Heart left ventricle (tissue), 16 donors: ENCODE measurements around the gene CNOT4. TPM values are rescaled to one million over a fixed set of nuclear protein-coding genes. Genes with fewer than 3 reads are reported as not detected.

Experiments
- ATAC-seq, 4 donors: fragments of 200-7000 bp; cut with Tn5 transposase; one replicate each; pipeline ENCODE4 v1.9.1; 2020 to 2022; ENCODE audit warnings: moderate library complexity in 4 of 4, mild to moderate bottlenecking in 3 of 4, moderate number of reproducible peaks in 1 of 4
- DNase-seq, 5 donors: peaks; one replicate each; pipeline ENCODE4 v3.0.0-alpha.2; 2020
- H3K27ac ChIP-seq, 12 donors: fragments of 200-600 bp; sonication (generic) in 4 of 12; one replicate each; pipeline versions ENCODE4 v1.5.0 to v1.8.0; 2016 to 2022; ENCODE audit warnings: mild to moderate bottlenecking in 2 of 12
- H3K27me3 ChIP-seq, 9 donors: fragments of 200-600 bp; sonication (generic) in 2 of 9; one replicate each; pipeline versions ENCODE4 v1.5.1 to v1.8.0; 2016 to 2022; ENCODE audit warnings: mild to moderate bottlenecking in 3 of 9
- H3K36me3 ChIP-seq, 9 donors: fragments of 200-600 bp; sonication (generic) in 2 of 9; one replicate each; pipeline versions ENCODE4 v1.5.0 to v1.8.0; 2018 to 2022; ENCODE audit warnings: mild to moderate bottlenecking in 2 of 9
- H3K4me1 ChIP-seq, 12 donors: fragments of 200-600 bp; sonication (generic) in 4 of 12; one replicate each; pipeline versions ENCODE4 v1.5.0 to v1.8.0; 2016 to 2022; ENCODE audit warnings: mild to moderate bottlenecking in 3 of 12
- H3K4me3 ChIP-seq, 12 donors: fragments of 200-600 bp; sonication (generic) in 4 of 12; one replicate each; pipeline versions ENCODE4 v1.5.0 to v1.8.0; 2017 to 2022; ENCODE audit warnings: mild to moderate bottlenecking in 9 of 12, moderate library complexity in 4 of 12
- H3K9me3 ChIP-seq, 12 donors: fragments of 200-600 bp; sonication (generic) in 4 of 12; one replicate each; pipeline versions ENCODE4 v1.5.0 to v1.8.0; 2016 to 2022; ENCODE audit warnings: mild to moderate bottlenecking in 1 of 12
- CTCF ChIP-seq, 12 donors: fragments of 200-600 bp; sonication (generic) in 4 of 12; IDR thresholded peaks; one replicate each; pipeline versions ENCODE4 v1.5.0 to v1.8.0; 2018 to 2022; ENCODE audit warnings: antibody characterized with exemption in 12 of 12, mild to moderate bottlenecking in 5 of 12
- POLR2A ChIP-seq, 2 donors: fragments of 450-650 bp; IDR thresholded peaks; one replicate each; pipeline ENCODE4 v1.6.1; 2017; ENCODE audit warnings: antibody characterized with exemption in 2 of 2, mild to moderate bottlenecking in 2 of 2, moderate library complexity in 2 of 2
- WGBS, 4 donors: extraction: QIAGEN DNeasy Blood & Tissue Kit in 2 of 4; methylation state at CpG; one replicate each; pipeline versions ENCODE4 v1.1.5 to v1.1.7; 2013 to 2018; 5-methylcytosine and 5-hydroxymethylcytosine counted together
- intact Hi-C, 10 donors: fragments of 100-400 bp; cut with DNase I; formaldehyde crosslinking; loops; one replicate each; pipeline versions ENCODE4 v1.11.1 to v1.14.2; 2022
- polyA plus RNA-seq, 2 donors: library from polyadenylated mRNA; stranded (reverse); fragments of 200-250 nt; gene quantifications; one replicate each; pipeline ENCODE4 v1.2.3, GENCODE V29; 2013
- total RNA-seq, 9 donors: library from RNA; depleted of rRNA in 2 of 9; stranded (reverse); fragments of >200 nt in 2 of 9; fragmentation: NEBNext Ultra II Directional in 3 of 9; extraction: Animal tissue kit (Norgen Biotek cat#: 25700) in 3 of 9; gene quantifications; one replicate each; pipeline versions ENCODE4 v1.1.0 to v1.2.4, GENCODE V29; 2016 to 2023
- donor health status: ischemic (EF 13 %, LVEDD 7.1; RV severe dilation, severe dysfunction).
- donor health status: healthy with polysubstance abuse.
- donor health status: DM: no; HTN: yes; CAD: no.
- donor health status: DM: no; HTN: no; CAD: no.
- donor health status: ischemic (EF 25% LVEDD 6.9; RV normal size, moderate dysfunction).
- donor health status: ischemic (EF 25% LVEDD 5.7; RV mildly dilated, moderate dysfunction).
- donor health status: healthy.
- donor health status: DM: yes; HTN: yes; CAD: no.
- donor health status: ischemic (EF 35%, LVEDD 5.7; RV mildly dilated, moderate dysfunction).
- donor health status: nonischemic (EF 11% LVEDD 7.7; RV severe dilation, severe dysfunction).
- donor health status: DM: yes; HTN: yes; CAD: no.
- donor health status: PGD.
- donor health status: ischemic (EF 29% LVEDD 5.4; RV normal size, mild dysfunction).
- donor health status: nonischemic (EF 23%, LVEDD 6.1; RV moderate dilation, normal function).

CNOT4 gene
- total and polyA plus RNA-seq, 11 donors = 7.9 to 29.2 (median 23.7) TPM

GRCh38 chr7:135383525-135384175 is 126.3 kb downstream of the CNOT4 start:
- DNase-seq (no peak), ATAC-seq (no peak)
- TF ChIP-seq CTCF (IDR thresholded peaks at IDR 0.05) = no peak
- TF ChIP-seq POLR2A (IDR thresholded peaks at IDR 0.05) = no peak
- H3K27ac ChIP-seq = no peak overlapping the region
- peaks cover 0 to 16% (median 0%) of the 10 kb centered on the region in 9 donors for H3K36me3 ChIP-seq
- intact Hi-C loops = no loop called here
- H3K4me1 ChIP-seq = peaks cover 0 to 13% (median 0%) of the 10 kb centered on the region in 12 donors
- no peaks in the 10 kb centered on the region for H3K9me3 ChIP-seq
- no peaks in the 10 kb centered on the region for H3K27me3 ChIP-seq
- 76 to 84% (median 78%) methylated on average over 2 of the region's 2 CpGs for WGBS, 4 donors
- H3K4me3 ChIP-seq = no peak overlapping the region

- no peaks in the 10 kb centered on the region for H3K9me3 ChIP-seq
- H3K36me3 ChIP-seq = peaks cover 0 to 13% (median 0%) of the 10 kb centered on the region in 9 donors
- H3K4me1 ChIP-seq = peaks cover 0 to 10% (median 0%) of the 10 kb centered on the region in 12 donors
- no peaks in the 10 kb centered on the region for H3K27me3 ChIP-seq
- 79 to 91% (median 90%) methylated on average over 3 of the region's 3 CpGs for WGBS, 4 donors
- no peak overlapping the region for H3K27ac ChIP-seq
- TF ChIP-seq POLR2A (IDR thresholded peaks at IDR 0.05) (no peak), CTCF (IDR thresholded peaks at IDR 0.05) (no peak)
- ATAC-seq (no peak), DNase-seq (no peak)
- intact Hi-C loops = no loop called here
- no peak overlapping the region for H3K4me3 ChIP-seq
These were observed 127.7 kb downstream of the CNOT4 start for GRCh38 chr7:135382173-135382572.

GRCh38 chr7:135381369-135381768 is 128.5 kb downstream of the CNOT4 start:
- H3K9me3 ChIP-seq = no peaks in the 10 kb centered on the region
- WGBS, 4 donors = 93 to 100% (median 98%) methylated on average over 1 of the region's 1 CpG

GRCh38 chr7:135380351-135380750 is 129.6 kb downstream of the CNOT4 start:
- DNase-seq = no peak
- TF ChIP-seq POLR2A (IDR thresholded peaks at IDR 0.05) = no peak
- no peak for TF ChIP-seq CTCF (IDR thresholded peaks at IDR 0.05)
- intact Hi-C loops = no loop called here
- Histone ChIP-seq H3K9me3 (no peaks in the 10 kb centered on the region), H3K27ac (no peak overlapping the region), H3K36me3 (peaks cover 0 to 6% (median 0%) of the 10 kb centered on the region in 9 donors), H3K4me1 (peaks cover 0 to 9% (median 0%) of the 10 kb centered on the region in 12 donors), H3K4me3 (no peak overlapping the region), H3K27me3 (no peaks in the 10 kb centered on the region)
- ATAC-seq = no peak

More at GRCh38 chr7:135381369-135381768, 128.5 kb downstream of the CNOT4 start:
- Histone ChIP-seq H3K36me3 (peaks cover 0 to 8% (median 0%) of the 10 kb centered on the region in 9 donors), H3K4me3 (no peak overlapping the region), H3K27ac (no peak overlapping the region), H3K4me1 (peaks cover 0 to 10% (median 0%) of the 10 kb centered on the region in 12 donors), H3K27me3 (no peaks in the 10 kb centered on the region)
- no peak for TF ChIP-seq CTCF (IDR thresholded peaks at IDR 0.05)
- TF ChIP-seq POLR2A (IDR thresholded peaks at IDR 0.05) = no peak
- ATAC-seq (no peak), DNase-seq (no peak)
- intact Hi-C loops = no loop called here
